Posterior cingulate gyrus (tissue), 11 donors: ENCODE data around the gene KRT81.
A peak's percentile ranks its signal among the peaks of the same experiment; 100 is the strongest.
"Not testable (repeated sequence)": the region's sequence is repeated elsewhere in the genome, so short reads cannot be mapped to it uniquely, and the experiment has no call there.

Experiments
- DNase-seq, 10 donors: peaks; one replicate each; pipeline versions ENCODE4 v3.0.0 to v3.0.0-alpha.2; 2020 to 2021; ENCODE audit warnings: mixed read lengths in 3 of 10
- intact Hi-C: fragments of 100-400 bp; cut with DNase I; formaldehyde crosslinking; loops from one replicate; pipeline ENCODE4 v1.15.1; 2023

The KRT81 gene

DNA sequence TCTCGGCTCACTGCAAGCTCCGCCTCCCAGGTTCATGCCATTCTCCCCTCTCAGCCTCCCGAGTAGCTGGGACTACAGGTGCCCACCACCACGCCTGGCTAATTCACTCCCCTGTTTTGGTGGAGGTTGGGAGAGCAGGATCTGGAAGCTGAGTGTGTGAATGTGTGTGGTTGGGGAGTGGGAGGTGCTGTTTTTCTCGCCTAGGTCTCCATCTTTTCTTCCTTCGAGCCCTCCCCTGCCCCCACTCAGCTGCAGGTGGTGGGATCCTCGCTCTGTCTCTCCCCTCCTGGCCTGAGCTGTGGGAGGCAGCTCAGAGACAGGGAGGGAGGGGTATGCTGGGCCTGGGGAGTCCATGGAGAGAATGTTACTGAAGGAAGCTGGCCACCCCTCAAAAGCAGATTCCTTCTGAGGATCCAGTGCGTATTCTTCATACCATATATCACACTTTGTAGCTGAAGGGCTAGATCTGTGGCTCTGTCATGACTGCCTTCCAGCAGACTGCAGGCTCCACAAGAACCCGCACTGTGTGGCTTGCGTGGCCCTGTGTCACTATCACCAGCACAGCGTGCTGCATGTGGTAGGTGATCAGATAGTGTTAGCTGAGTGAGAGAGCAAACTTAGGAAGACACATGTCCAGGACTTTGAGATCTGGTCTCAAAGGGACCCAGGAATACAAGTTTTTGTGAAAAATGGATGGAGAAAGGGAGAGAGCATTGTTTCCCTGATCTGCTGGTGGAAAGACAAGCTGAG is 27.1 kb upstream of the KRT81 start:
- intact Hi-C loops: no loop called here

DNA sequence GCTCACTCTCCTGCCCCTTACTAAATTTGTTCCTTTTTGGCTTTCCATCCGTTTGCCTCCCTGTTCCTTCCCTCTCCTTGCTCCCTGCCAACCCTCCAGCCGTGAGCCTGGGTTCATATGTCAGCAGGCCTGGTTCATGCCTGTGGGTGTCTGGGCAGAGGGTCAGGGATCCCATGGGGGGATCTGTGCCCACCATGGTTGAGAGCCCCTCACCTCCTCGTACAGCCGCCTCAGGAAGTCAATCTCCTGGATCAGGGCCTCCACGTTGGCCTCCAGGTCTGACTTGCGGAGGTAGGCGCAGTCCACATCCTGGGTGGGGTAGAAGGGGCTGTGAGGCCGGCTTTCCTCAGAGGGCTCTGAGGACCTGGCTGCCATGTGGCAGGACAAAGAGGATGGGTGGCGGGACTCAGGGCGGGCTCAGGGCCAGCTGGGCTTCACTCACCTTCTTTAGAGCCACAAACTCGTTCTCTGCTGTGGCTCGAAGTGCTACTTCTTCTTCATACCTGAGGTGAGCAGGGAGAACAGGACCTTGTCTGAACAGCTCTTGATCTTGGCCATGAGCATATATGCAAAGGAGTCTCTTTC is 26.2 kb upstream of the KRT81 start:
- intact Hi-C loops: no loop called here
- DNase-seq: no peak

More for the DNA sequence above, 27.1 kb upstream of the KRT81 start:
- DNase-seq: no peak

DNA sequence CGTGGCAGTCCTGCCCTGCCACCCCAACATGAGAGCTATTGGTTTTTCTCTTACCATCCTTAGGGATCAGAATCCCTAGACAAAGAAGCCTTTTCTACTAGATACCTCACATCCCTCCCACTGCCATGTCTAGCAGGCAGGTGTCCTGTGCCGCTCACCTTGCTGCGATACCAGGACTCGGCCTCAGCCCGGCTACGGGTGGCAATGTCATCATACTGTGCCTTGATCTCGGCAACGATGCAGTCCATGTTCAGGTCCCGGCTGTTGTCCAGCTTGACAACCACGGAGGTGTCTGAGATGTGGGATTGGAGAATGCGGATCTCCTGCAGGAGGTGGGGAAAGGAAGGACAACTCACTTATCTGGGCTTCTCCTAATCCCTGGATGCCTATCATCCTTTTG is 25.4 kb upstream of the KRT81 start:
- intact Hi-C loops: no loop called here
- no peak for DNase-seq

DNA sequence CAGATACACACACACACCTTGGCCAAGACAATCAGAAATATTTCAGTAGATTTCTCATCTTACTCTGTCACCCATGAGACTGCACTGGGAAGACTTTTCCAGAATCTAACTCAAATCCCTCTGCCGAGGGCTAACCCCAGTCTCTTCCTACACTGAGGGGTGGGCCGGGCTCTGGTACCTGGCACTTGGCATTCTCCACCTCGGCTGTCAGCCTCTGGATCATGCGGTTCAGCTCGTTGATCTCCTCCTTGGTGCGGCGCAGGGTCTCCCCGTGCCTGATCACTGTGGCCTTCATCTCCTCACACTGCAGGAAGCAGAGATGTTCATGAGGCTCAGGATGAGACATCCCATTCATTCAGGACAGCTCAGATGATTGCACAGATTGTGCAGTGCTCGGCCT is 25.0 kb upstream of the KRT81 start:
- no peak for DNase-seq
- intact Hi-C loops: no loop called here

DNA sequence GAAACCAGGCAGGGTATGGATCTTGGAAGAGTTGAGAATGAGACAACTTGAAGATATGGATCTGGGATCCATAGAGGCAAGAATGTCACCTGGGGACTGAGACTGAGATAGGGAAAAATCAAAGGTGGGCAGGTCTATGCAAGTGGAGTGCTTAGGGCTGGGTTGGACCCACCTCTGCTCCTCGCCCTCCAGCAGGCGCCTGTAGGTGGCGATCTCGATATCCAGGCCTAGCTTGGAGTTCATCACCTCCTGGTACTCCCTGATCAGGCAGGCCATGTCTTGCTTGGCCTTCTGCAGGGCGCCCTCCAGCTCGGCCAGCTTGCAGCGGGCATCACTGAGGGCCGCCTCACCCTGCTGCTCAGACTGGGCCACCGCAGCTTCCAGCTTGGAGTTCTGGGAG is 24.4 kb upstream of the KRT81 start:
- DNase-seq, intact Hi-C loops: not testable (repeated sequence)

DNA sequence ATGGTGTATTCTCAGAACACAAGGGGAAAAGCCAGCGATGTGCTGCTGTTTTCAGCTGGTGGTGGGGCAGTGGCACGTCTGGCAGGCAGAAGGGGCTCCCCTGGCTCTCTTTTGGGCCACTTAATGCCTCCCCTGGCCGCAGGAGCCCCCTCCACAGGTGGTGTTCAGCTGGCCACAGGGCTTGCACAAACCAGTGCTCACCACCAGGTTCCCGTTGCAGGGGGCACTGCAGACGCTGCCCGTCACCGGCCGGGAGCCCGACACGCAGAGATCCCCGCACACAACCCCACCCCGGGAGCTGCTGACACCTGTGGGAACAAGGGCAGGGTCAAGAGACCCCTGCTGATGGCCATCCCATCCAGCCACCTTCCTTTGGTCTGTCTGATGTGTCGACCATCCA is 23.2 kb upstream of the KRT81 start:
- no peak for DNase-seq

DNA sequence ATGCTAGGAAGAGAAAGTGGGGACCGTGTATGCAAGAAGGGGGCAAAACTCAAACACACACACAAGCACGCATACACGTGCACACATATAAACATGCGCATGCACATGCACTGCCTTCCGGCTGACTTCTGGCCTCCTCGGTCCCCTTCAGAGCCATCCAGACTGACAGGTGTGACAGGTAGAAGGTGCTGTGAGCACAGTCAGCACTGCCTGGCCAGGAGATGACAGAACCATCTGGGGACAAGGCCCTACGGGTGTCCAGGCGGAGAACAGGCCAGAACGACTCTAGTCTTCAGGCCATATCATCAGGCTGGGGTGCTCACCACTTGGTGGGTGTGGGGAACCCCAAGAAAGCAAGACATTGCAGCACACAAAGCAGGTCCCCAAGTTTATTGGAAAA is 22.6 kb upstream of the KRT81 start:
- intact Hi-C loops: no loop called here
- DNase-seq: no peak

More for the DNA sequence above, 23.2 kb upstream of the KRT81 start:
- intact Hi-C loops: no loop called here

DNA sequence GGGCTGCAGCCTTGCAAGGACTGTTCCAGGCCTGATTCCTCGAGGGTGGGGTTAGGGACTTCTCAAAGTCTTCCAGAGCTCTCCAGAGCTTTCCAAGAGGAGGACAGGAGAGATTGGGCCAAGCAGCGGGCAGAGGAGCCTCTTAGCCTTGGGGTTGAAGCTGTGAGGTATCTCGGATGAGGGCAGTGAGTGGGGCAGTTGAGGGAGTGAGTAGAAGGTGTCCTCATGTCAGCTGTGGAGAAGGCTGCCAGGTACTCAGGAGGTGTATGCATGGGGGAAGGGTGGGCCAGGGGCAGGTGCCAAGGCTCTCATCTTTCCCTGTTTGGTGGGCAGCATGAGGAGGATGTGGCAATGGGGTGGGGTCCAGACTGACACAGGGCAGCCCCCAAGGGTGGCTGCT is 22.1 kb upstream of the KRT81 start:
- intact Hi-C loops: no loop called here
- no peak for DNase-seq

DNA sequence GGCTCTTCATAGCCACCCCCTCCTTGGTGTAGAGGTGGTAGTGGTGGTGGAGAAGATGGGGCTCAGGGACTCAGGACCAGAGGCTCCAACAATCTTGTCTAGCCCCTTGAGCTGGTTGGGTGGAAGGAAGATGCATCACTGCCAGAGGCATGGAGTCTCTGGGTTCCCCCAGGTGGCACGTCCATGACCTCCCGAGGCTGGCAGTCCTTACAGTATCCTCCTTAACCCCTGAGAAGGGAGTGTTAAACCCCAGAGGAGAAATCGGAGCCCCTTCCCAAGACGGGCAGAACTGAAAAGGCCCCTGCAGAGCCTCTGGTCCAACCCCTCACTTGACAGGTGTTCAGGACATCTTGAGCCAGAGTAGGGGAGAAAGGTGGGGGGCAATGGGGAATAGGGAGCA is 20.8 kb upstream of the KRT81 start:
- DNase-seq: no peak
- intact Hi-C loops: no loop called here

DNA sequence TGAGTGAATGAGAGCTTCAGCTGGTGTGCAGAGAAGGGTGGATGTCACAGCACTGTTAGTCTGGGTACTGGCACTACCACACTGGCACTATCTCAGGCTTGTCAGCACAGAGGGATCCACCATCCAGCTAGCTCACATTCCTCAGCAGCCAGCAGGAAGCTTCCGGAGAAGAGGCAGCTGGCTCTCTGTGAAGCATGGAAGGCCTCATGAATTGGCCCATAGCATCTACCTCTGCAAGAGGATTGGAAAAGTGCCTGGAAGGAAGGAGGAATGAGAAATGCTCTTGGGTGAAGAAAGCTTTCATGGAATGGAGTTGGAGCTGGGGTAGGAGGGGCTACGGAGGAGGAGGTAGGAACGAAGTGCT is 19.9 kb upstream of the KRT81 start:
- intact Hi-C loops: no loop called here
- DNase-seq: peak in 2 of 10 donors; percentile 37 to 91

DNA sequence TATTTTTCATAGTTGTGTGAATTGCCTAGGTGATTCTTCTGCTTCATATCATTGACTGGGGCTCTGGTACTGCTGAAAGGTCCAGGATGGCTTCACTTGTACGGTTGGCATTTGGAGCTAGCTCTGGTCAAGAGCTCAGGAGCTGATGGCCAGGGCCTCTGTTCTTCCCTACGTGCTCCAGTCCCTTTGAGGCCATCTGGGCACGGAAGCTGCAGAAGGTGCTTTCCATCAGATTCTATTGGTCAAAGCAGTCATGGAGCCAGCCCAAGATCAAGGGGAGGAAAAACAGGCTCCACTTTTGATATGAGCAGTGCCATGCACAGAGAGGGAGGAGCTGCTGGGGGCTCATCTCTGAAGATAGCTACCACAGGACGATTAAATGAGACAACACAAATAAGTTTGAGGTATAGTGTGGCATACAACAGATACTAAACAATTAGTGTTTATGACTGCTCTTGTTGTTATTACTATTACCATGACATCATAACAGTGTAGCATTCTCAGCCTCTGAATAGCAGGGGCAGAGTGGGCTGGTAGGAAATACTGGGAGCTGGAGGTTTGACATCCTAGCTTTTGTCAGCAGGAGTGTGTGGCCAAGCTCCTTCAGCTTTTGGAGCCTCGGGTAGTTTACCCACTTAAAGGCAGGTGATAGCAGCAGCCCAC is 19.4 kb upstream of the KRT81 start:
- intact Hi-C loops: no loop called here

DNA sequence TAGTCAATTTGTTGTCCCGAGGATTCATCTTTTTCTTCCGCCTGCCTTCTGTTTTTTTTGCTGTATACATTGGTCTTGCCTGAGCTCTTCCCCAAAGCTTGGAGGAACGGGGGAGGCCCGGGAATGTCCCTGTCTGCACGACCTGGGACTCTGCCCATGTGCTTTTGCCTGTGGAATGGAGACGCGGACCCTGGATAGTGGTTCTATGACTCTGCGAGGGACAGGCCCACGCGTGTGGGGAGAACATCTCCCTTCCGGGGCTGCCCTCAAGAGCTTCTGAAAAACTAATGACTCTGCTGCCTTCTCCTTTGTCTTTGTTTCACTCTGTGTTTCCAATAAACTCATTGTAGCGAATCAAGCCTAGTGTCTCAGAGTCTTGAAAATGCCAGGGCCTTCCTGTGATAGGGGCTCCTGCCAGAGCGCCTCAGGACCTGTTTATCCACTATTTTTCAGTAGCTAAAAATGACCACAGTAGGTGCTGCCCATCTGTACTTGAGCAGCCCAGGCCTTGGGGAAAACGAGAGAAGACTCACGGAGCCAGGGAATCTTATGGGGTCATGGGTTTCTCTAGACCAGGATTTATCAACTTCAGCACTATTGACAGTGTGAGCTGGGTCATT is 17.6 kb upstream of the KRT81 start:
- DNase-seq: peak in 2 of 10 donors; percentile 41 to 80
- intact Hi-C loops: no loop called here

More for the DNA sequence above, 19.4 kb upstream of the KRT81 start:
- DNase-seq: no peak

DNA sequence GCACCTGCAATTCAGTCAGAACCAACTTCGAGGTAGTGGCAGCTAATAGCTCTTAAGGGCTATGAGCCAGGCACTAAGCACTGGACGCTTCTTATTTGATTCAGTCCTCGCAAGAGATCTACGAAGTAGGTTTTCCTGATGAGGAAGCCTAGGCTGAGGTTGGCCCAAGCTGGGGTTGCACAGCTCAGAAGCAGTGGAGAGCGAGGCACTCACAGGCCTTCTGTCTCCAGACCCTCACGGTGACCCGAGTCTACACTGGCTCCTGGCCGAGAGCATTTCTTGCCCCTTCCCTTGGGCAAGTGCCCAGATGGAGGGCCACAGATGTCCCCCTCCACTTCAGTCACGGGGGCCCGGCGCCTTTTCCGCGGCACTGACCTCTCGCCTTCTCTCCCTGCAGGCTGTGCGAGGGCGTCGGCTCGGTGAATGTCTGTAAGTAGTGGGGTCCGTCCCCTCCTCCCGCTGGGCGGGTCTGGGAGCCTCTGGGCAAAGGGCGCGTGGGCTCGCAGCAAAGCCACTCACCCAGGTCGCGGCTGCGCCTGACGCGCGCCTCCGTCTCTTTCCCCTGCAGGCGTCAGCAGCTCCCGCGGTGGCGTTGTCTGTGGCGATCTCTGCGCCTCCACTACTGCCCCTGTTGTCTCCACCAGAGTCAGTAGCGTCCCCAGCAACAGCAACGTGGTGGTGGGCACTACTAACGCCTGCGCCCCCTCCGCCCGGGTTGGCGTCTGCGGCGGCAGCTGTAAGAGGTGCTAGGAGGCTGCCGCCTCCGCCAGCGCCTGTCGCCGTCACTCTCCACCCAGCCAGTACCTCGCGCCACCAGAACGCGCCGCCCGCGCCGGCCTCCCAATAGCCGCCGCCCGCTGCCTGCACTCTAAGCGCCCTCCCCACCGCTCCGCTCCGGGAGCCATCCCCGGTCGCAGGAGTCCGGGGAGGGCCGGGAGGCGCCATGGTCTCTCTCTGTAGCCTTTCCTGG is 16.8 kb upstream of the KRT81 start:
- intact Hi-C loops: no loop called here
- DNase-seq: peak; percentile 53 to 96 (median 80)

DNA sequence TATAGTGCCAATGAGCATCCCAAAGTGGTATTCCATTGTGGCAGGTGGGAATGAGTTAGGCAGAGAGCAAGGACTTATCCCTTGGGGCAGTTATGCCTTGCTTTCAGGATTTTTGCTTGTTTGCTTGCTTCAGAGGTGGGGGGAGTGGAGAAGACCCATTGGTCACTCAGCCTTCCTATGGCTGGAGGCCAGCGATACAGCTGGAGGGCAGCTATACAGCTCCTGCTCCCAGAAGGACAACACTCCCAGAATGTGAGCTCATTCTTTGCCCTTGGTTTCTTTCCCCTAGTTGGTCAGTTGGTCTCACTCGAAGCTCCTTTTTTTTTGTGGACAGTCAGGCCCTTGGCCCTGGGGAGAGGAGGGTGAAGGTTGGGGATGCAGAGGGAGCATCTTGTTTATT is 15.4 kb upstream of the KRT81 start:
- intact Hi-C loops: no loop called here
- DNase-seq: peak in 1 of 10 donors; percentile 29

DNA sequence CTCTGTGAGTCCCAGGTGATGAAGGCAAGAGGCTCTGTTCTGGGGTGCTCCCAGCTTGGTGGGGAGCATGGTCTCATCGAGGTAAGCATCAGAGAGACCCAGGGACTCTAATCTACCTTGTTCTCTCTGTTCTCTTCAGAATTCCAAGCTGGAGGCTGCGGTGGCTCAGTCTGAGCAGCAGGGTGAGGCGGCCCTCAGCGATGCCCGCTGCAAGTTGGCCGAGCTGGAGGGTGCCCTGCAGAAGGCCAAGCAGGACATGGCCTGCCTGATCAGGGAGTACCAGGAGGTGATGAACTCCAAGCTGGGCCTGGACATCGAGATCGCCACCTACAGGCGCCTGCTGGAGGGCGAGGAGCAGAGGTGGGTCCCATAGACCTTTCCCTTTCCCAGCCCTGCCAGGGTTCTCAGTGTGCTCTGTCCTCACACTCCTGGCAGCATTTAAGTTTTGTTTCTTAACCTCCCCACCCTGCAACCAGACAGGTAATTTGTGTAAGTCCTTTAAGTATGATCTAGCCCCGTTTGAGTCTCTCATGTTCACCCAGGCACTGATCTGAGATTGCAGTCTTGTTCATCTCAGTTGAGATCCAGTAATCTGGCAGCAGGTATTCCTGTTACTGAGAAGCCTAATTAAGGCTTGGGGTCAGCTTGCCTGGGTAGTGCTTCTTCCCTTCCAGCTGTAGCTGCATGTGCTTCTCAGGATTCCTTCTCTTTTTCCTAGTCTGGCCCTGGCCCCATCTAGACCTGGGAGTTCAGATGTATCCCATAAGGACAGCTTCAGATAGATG is 14.8 kb upstream of the KRT81 start:
- peak in 1 of 10 donors; percentile 32 for DNase-seq
- intact Hi-C loops: no loop called here

DNA sequence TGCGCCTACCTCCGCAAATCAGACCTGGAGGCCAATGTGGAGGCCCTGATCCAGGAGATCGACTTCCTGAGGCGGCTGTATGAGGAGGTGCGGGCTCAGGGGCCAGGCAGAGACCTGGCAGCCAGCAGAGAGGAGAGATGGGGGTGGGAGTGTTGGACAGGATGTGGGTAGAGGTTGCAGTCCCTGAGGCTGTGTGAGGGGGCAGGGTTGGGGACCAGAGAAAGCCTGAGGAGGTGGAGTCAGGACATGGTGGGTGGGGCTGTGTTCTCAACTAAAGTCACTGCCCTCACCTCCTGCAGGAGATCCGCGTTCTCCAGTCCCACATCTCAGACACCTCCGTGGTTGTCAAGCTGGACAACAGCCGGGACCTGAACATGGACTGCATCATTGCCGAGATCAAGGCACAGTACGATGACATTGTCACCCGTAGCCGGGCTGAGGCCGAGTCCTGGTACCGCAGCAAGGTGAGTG is 13.6 kb upstream of the KRT81 start:
- intact Hi-C loops: not testable (repeated sequence)
- peak in 1 of 10 donors; percentile 80 for DNase-seq

DNA sequence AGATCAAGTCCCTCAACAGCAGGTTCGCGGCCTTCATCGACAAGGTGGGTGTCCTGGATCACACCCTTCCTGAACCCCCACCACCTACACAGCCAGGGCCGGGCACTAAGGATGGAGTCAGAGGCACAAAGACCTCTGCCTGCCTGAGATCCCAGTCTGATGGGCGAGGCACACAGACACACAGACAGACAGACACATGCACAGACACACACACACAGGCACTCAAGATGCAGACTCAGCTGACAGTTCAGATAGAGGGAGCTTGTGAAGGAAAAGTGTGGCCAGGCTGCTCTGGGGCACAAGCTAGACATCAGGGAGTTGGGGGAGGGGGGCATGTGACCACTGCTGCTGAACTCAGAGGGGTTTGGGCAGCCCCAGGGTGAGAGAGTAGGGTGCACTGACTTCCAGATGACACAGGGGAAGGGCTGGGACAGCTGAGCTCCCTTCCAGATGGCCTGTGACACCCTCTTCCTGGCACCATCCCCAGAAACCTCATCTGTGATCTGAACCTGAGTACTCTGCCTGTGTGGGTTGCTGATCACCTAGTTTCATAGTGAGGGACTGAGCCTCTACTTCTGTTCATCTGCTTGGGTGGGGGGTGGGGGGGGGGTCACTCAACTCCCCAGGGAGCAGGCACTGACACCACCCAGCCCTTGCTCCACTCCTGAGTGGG is 11.0 kb upstream of the KRT81 start:
- intact Hi-C loops, DNase-seq: not testable (repeated sequence)

DNA sequence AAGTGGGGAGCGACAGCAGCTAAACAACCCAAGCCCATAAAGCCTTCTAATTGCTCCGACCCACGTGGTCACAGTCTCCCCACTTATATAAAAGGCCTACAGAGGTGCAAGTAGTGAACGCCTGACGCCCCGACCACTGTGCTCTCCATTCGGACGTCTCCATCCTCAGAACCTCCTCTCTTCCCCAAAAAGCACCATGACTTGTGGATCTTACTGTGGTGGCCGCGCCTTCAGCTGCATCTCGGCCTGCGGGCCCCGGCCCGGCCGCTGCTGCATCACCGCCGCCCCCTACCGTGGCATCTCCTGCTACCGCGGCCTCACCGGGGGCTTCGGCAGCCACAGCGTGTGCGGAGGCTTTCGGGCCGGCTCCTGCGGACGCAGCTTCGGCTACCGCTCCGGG is 10.4 kb upstream of the KRT81 start:
- peak in 2 of 10 donors; percentile 25 to 60 for DNase-seq
- intact Hi-C loops: not testable (repeated sequence)
